Adrenal gland (tissue), 5 donors: ENCODE data around the gene PBX1.

Experiments used
- CTCF ChIP-seq, 6 experiments: fragments of 450-650 bp in 4 of 6; fragments of 200-600 bp in 2 of 6; sonication (generic) in 1 of 6; IDR thresholded peaks; 1 replicate in 5 of 6; 2 replicates in 1 of 6; pipeline versions ENCODE4 v1.5.1 to v1.8.0; 2016 to 2021; ENCODE audit warnings: antibody characterized with exemption in 6 of 6, mild to moderate bottlenecking in 2 of 6, moderate library complexity in 1 of 6
- POLR2A ChIP-seq, 2 donors: fragments of 450-650 bp; IDR thresholded peaks; one replicate each; pipeline ENCODE4 v1.6.1; 2017; ENCODE audit warnings: antibody characterized with exemption in 2 of 2, mild to moderate bottlenecking in 2 of 2, moderate library complexity in 1 of 2
- donor health status: DM: no; HTN: no; CAD: no.

DNA sequence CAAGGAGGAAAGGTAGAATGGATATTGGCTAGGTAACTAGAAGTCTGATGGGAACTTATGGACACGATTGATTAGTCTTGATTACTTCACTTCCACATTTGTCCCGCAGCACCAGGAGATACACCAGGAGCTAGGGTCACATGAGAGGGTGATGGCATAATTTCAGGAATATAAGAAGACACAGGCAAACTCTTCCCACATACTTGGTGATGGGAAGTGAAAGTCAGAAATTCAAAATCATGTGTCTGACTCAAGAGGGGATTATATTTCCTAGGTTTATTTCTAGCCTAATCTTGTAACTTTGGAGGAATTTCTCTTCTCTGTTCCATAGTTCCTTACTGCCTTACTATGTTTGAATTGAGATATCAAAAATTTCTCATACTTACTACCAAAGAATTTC, 185.0 kb downstream of the PBX1 start:
- no peak for TF ChIP-seq CTCF (IDR thresholded peaks at IDR 0.05)
- no peak for TF ChIP-seq POLR2A (IDR thresholded peaks at IDR 0.05)
